ENCODE measurements around the gene FMN2.

Gene FMN2

GRCh38 chr1:240096974-240097373 is 5.3 kb downstream of the FMN2 start:
- DNase-seq (ENCODE audit: insufficient read length, low spot score) (no peak), FAIRE-seq (no peak)
- TF ChIP-seq CTCF (IDR thresholded peaks at IDR 0.05; ENCODE audit: insufficient read depth, missing control alignments): no peak

DNA sequence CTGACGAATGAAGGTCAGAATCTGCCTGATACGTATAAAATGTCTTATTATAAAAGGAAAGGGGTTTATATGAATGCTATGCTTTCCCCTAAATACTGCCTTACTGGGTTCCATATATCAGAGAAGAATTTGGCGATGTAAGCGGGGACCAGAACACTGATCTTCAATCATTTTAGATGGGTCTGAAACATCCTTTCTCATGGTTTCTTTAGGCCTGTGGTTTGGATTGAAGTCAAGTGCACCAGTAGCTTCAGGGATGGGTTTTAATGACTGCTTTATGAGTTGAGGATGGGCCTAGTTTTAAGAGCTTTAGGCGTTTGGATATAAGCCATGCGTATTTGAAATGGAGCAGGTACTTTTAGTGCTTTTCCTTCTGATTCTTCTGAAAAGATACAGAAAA is 6.9 kb downstream of the FMN2 start:
- no peak for DNase-seq (ENCODE audit: insufficient read length, low spot score)
- no peak for TF ChIP-seq CTCF (IDR thresholded peaks at IDR 0.05; ENCODE audit: insufficient read depth, missing control alignments)
- no peak for FAIRE-seq

DNA sequence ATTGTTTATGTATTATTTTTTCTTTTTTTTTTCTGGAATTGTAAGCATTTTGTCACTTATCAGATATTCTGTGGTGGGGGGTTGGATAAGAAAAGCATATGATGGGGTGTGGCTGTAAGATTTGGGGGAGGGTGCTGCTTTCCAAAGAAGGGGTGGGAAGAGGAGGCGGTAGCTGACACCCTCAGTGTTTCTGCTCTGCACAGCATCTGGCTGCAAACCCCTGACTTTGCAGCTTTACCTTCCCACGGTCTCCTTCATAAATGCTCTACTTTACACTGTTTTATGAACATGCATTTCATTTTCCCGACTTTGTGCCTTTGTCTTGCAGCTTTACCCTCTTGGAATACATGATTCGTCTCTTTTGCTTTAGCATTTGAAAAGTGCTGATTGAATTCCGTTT is 7.6 kb downstream of the FMN2 start:
- TF ChIP-seq CTCF (IDR thresholded peaks at IDR 0.05; ENCODE audit: insufficient read depth, missing control alignments): no peak
- FAIRE-seq (no peak), DNase-seq (ENCODE audit: insufficient read length, low spot score) (no peak)

- DNase-seq (ENCODE audit: insufficient read length, low spot score): no peak
- peak; percentile 88 for FAIRE-seq
- no peak for TF ChIP-seq CTCF (IDR thresholded peaks at IDR 0.05; ENCODE audit: insufficient read depth, missing control alignments)
Measured at GRCh38 chr1:240099748-240100147, 8.1 kb downstream of the FMN2 start.

- DNase-seq (ENCODE audit: insufficient read length, low spot score) (no peak), FAIRE-seq (peak; percentile 46)
- no peak for TF ChIP-seq CTCF (IDR thresholded peaks at IDR 0.05; ENCODE audit: insufficient read depth, missing control alignments)
Measured at GRCh38 chr1:240100371-240100934, 8.8 kb downstream of the FMN2 start.

DNA sequence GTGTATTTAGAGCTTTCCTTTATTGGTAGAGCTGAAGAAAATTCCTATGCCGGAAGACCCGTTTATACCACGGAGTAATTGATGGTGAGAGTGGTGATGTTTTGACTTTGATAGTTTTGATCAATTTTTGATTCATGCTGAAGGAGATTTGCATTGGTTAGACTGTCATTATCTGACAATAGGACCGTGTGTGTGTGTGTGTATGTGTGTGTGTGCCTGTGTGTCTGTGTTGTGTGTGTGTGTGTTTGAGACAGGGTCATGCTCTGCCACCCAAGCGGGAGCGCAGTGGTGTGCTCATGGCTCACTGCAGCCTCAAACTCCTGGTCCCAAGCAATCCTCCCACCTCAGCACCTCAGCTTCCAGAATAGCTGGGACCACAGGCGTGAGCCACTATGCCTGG is 9.6 kb downstream of the FMN2 start:
- no peak for TF ChIP-seq CTCF (IDR thresholded peaks at IDR 0.05; ENCODE audit: insufficient read depth, missing control alignments)
- DNase-seq (ENCODE audit: insufficient read length, low spot score): no peak
- FAIRE-seq: no peak

DNA sequence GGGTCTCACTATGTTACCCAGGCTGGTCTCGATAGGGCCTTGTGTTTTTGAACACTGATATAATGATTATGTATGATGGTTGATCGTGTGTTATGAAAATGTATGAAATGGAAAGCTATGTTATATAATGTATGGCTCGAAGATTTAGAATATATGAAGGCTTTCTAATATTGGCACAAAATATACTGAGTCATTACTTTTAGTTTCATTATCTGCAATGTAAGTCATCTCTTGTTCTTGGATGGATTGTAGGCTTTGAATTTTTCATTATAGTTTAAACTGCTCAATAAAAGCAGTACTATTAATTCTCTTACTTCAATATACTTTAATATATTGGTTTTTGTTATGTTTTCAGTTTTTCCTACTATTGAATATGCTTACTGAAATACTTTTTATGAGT is 10.1 kb downstream of the FMN2 start:
- FAIRE-seq (peak; percentile 61), DNase-seq (ENCODE audit: insufficient read length, low spot score) (no peak)
- TF ChIP-seq CTCF (IDR thresholded peaks at IDR 0.05; ENCODE audit: insufficient read depth, missing control alignments): no peak

Data from D721Med (cell line).